HG03108 (cell line): Measurements from ENCODE around the gene YIPF7.
A peak's percentile ranks its signal among the peaks of the same experiment; 100 is the strongest.

Experiments used
- ATAC-seq: cut with Tn5 transposase; IDR thresholded peaks from one replicate; pipeline ENCODE4 v1.9.1; 2021; ENCODE audit warnings: moderate library complexity; ENCODE audit not compliant: unreplicated experiment

Gene YIPF7

GRCh38 chr4:44651425-44651824 is at the start of gene YIPF7:
YIPF7 (minus strand) TSS chr4:44651625; CDS start chr4:44650100, 1,525 bp downstream.
- no peak for ATAC-seq

GRCh38 chr4:44701037-44701436 is 49.6 kb upstream of the YIPF7 start:
- ATAC-seq, result no peak

GRCh38 chr4:44700427-44700826 is 49.0 kb upstream of the YIPF7 start:
- no peak for ATAC-seq

GRCh38 chr4:44684648-44685047 is 33.2 kb upstream of the YIPF7 start:
- no peak for ATAC-seq

GRCh38 chr4:44679060-44679459 is 27.6 kb upstream of the YIPF7 start:
- ATAC-seq, result no peak

- peak; percentile 96 for ATAC-seq
Observed at GRCh38 chr4:44678094-44679041, 26.9 kb upstream of the YIPF7 start, which contains the start of gene GUF1. GUF1 (plus strand) TSS chr4:44678420; CDS start chr4:44678623, 203 bp downstream.

GRCh38 chr4:44675366-44675765 is 23.9 kb upstream of the YIPF7 start:
- no peak for ATAC-seq

GRCh38 chr4:44674471-44674870 is 23.0 kb upstream of the YIPF7 start:
- no peak for ATAC-seq

- no peak for ATAC-seq
Observed at GRCh38 chr4:44671636-44672035, 20.2 kb upstream of the YIPF7 start.

GRCh38 chr4:44670506-44671199 is 19.2 kb upstream of the YIPF7 start:
- ATAC-seq, result no peak

GRCh38 chr4:44668526-44668925 is 17.1 kb upstream of the YIPF7 start:
- ATAC-seq, result no peak

GRCh38 chr4:44663539-44664263 is 12.3 kb upstream of the YIPF7 start:
- ATAC-seq, result no peak

- no peak for ATAC-seq
Observed at GRCh38 chr4:44662623-44663005, 11.2 kb upstream of the YIPF7 start.

GRCh38 chr4:44661940-44662622 is 10.7 kb upstream of the YIPF7 start:
- no peak for ATAC-seq

GRCh38 chr4:44660396-44660795 is 9.0 kb upstream of the YIPF7 start:
- no peak for ATAC-seq

GRCh38 chr4:44652002-44652401 is 577 bp upstream of the YIPF7 start:
- ATAC-seq, result no peak

- ATAC-seq, result no peak
Observed at GRCh38 chr4:44646151-44646550, 5.3 kb downstream of the YIPF7 start.

- ATAC-seq, result no peak
Observed at GRCh38 chr4:44638091-44638490, 13.3 kb downstream of the YIPF7 start.

GRCh38 chr4:44632733-44633132 is 18.7 kb downstream of the YIPF7 start:
- no peak for ATAC-seq

GRCh38 chr4:44632089-44632488 is 19.3 kb downstream of the YIPF7 start:
- ATAC-seq, result no peak
